HG03108 (cell line): ENCODE data around the gene KNL1.
"Not testable (repeated sequence)": the region's sequence is repeated elsewhere in the genome, so short reads cannot be mapped to it uniquely, and the experiment has no call there.

Experiments
- ATAC-seq: cut with Tn5 transposase; IDR thresholded peaks from one replicate; pipeline ENCODE4 v1.9.1; 2021; ENCODE audit warnings: moderate library complexity; ENCODE audit not compliant: unreplicated experiment

Gene KNL1, protein sequence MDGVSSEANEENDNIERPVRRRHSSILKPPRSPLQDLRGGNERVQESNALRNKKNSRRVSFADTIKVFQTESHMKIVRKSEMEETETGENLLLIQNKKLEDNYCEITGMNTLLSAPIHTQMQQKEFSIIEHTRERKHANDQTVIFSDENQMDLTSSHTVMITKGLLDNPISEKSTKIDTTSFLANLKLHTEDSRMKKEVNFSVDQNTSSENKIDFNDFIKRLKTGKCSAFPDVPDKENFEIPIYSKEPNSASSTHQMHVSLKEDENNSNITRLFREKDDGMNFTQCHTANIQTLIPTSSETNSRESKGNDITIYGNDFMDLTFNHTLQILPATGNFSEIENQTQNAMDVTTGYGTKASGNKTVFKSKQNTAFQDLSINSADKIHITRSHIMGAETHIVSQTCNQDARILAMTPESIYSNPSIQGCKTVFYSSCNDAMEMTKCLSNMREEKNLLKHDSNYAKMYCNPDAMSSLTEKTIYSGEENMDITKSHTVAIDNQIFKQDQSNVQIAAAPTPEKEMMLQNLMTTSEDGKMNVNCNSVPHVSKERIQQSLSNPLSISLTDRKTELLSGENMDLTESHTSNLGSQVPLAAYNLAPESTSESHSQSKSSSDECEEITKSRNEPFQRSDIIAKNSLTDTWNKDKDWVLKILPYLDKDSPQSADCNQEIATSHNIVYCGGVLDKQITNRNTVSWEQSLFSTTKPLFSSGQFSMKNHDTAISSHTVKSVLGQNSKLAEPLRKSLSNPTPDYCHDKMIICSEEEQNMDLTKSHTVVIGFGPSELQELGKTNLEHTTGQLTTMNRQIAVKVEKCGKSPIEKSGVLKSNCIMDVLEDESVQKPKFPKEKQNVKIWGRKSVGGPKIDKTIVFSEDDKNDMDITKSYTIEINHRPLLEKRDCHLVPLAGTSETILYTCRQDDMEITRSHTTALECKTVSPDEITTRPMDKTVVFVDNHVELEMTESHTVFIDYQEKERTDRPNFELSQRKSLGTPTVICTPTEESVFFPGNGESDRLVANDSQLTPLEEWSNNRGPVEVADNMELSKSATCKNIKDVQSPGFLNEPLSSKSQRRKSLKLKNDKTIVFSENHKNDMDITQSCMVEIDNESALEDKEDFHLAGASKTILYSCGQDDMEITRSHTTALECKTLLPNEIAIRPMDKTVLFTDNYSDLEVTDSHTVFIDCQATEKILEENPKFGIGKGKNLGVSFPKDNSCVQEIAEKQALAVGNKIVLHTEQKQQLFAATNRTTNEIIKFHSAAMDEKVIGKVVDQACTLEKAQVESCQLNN (N-terminal part only)

GRCh38 chr15:40593588-40594428 is at the start of gene KNL1:
KNL1 (plus strand) TSS chr15:40594249; CDS start chr15:40602932, 8,683 bp downstream.
- peak; percentile 59 for ATAC-seq

- no peak for ATAC-seq
These were observed 48.6 kb upstream of the KNL1 start for GRCh38 chr15:40545457-40545856.

GRCh38 chr15:40548610-40549009 is 45.4 kb upstream of the KNL1 start:
- ATAC-seq, result no peak

- no peak for ATAC-seq
These were observed 44.2 kb upstream of the KNL1 start for GRCh38 chr15:40549894-40550293.

GRCh38 chr15:40550341-40551037 is 43.6 kb upstream of the KNL1 start:
- peak; percentile 66 for ATAC-seq

DNA sequence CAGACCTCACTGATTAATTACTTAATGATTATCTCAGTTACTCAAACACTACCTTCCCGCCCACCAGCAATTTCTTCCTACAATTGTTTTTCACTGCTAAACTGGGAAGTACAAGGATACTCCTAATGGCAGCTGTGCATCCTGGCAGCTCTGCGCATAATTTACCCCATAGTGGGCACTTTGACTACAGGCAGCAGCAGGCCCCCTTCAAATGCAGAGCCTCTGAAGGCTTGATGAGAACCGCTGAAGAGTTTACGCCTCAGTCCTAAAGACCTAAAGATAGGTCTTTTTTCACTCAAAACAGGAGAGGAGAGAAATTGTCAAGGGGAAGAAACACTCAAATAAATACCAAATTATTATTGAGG is 39.9 kb upstream of the KNL1 start:
- ATAC-seq, result no peak

GRCh38 chr15:40555876-40556275 is 38.2 kb upstream of the KNL1 start:
- ATAC-seq, result no peak

DNA sequence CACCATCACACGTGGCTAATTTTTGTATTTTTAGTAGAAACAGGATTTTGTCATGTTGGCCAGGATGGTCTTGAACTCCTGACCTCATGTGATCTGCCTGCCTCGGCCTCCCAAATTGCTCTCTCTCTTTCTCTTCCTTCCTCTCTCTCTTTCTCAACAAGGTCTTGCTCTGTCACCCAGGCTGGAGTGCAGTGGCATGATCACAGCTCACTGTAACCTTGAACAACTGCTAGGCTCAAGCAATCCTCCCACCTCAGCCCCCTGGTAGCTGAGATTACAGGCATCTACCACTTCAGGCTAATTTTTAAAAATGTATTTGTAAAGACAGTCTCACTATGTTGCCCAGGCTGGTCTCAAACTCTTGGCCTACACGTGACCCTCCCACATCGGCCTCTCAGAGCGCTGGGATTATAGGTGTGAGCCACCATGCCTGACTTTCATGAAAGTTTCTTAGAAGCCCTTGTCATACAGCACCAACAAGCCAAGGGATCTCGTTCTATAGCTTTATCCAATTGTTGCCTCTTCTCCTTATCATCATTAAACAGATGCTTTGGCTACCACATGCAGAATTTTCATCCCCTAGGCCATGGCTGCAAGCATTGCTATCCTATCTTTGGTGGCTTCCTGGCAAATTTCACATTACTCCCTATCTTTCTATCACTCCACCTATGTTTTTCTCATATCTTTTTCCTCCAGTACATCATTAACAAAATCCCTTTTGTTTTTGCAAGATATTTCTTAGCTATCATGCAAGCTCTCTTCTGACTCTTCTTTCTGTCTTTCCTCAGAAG is 34.9 kb upstream of the KNL1 start:
- no peak for ATAC-seq

GRCh38 chr15:40562691-40563090 is 31.4 kb upstream of the KNL1 start:
- ATAC-seq, result no peak

DNA sequence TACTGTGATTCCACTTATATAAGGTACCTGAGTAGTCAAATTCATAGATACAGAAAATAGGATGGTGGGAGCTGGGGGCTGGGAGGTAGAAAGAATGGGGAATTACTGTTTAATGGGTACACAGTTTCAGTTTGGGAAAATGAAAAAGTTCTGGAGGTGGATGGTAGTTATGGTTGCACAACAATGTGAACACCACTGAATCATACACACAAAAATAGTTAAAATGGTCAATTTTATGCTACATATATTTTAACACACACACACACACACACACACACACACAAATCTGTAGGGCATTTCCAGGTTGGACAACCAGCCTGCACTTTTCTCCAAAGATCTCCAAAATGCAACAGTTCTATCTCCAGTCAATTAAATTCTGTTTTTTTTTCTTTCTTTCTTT is 30.6 kb upstream of the KNL1 start:
- ATAC-seq, result no peak

DNA sequence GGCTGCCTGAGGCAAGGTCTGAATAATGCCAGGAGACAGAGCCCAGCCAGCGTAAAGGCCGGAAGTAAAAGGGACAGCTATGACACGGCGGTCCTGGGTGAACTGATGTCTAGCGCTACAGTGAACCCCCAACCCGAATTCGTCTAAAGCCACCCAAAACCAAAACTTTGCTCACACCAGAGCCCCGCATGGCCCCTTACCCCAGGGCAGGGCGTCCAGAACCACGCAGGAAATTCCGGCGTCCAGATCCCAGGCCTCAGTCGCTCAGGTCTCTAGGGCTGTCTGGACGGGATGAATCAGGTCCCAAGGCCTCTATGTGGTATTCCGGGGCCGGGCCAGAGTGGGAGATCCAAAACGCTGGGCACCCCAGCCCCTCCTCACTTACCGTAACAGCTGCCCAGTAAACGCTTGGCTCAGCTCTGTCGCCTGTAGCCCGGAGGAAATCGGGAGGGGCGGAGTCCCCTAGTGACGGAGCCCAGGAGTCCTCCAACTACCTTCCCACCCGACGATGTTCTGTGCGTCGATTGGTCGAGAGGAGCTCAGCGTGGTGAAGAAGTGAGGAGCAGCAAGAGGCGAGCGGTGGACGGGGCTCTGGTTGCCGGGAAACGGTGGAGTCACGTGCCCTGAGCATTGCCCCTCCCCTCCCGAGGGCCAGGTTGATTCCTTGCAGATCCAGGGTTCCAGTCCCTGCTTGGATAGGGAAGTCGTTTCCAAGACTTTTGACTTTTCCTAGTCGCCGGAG is 29.3 kb upstream of the KNL1 start, which contains the start of gene CCDC32:
Gene CCDC32, minus strand, starts transcription at position 452 of the 742 bp plus-strand sequence. CDS start 2,027 bp downstream, outside the sequence.
- peak; percentile 96 for ATAC-seq

- ATAC-seq, result no peak
These were observed 28.5 kb upstream of the KNL1 start for GRCh38 chr15:40565333-40566238.

GRCh38 chr15:40567111-40567510 is 26.9 kb upstream of the KNL1 start:
- no peak for ATAC-seq

GRCh38 chr15:40569129-40569953 is 24.7 kb upstream of the KNL1 start, which contains the start of gene RPUSD2:
RPUSD2 (plus strand) TSS chr15:40569299; CDS start chr15:40569338, 39 bp downstream.
- ATAC-seq, result peak; percentile 38

GRCh38 chr15:40575113-40575512 is 18.9 kb upstream of the KNL1 start:
- no peak for ATAC-seq

GRCh38 chr15:40576914-40577313 is 17.1 kb upstream of the KNL1 start:
- not testable (repeated sequence) for ATAC-seq
